HepG2 (cell line): ENCODE data around the gene FAM161A. TPM values are rescaled to one million over a fixed set of nuclear protein-coding genes. Genes with fewer than 3 reads are reported as not detected.

Experiments used
- CEBPB ChIP-seq: IDR thresholded peaks from 2 replicates; pipeline ENCODE4 v1.6.1; 2011; ENCODE audit warnings: low read depth, low read length, improper control_type of control experiment, borderline replicate concordance
- GATAD2A ChIP-seq: IDR thresholded peaks from 2 replicates; pipeline ENCODE4 v1.6.1; 2016
- JDP2 ChIP-seq: sonication (generic); formaldehyde crosslinking; IDR thresholded peaks from 2 replicates; pipeline ENCODE4 v1.8.1; 2022; ENCODE audit warnings: missing genetic modification reagents, borderline replicate concordance
- MEIS2 ChIP-seq: sonication (generic); formaldehyde crosslinking; IDR thresholded peaks from 2 replicates; pipeline ENCODE4 v1.9.0; 2021; ENCODE audit warnings: mild to moderate bottlenecking, missing genetic modification reagents
- MIXL1 ChIP-seq: IDR thresholded peaks from 2 replicates; pipeline ENCODE4 v1.6.1; 2016
- NFAT5 ChIP-seq: sonication (generic); formaldehyde crosslinking; IDR thresholded peaks from 2 replicates; pipeline ENCODE4 v1.4.0; 2020; ENCODE audit warnings: missing genetic modification reagents
- RCOR2 ChIP-seq: IDR thresholded peaks from 2 replicates; pipeline ENCODE4 v1.6.1; 2016; ENCODE audit warnings: missing biosample characterization, missing genetic modification reagents
- REPIN1 ChIP-seq: sonication (generic); formaldehyde crosslinking; IDR thresholded peaks from 2 replicates; pipeline ENCODE4 v1.8.0; 2022; ENCODE audit warnings: missing genetic modification reagents, low read depth, mild to moderate bottlenecking, borderline replicate concordance
- SATB2 ChIP-seq: sonication (generic); formaldehyde crosslinking; IDR thresholded peaks from 2 replicates; pipeline ENCODE4 v1.5.0; 2020; ENCODE audit warnings: missing genetic modification reagents
- SKIL ChIP-seq: sonication (generic); formaldehyde crosslinking; IDR thresholded peaks from 2 replicates; pipeline ENCODE4 v1.8.0; 2022; ENCODE audit warnings: missing genetic modification reagents, mild to moderate bottlenecking, moderate library complexity, borderline replicate concordance
- SMYD3 ChIP-seq: sonication (generic); formaldehyde crosslinking; IDR thresholded peaks from 2 replicates; pipeline ENCODE4 v1.8.1; 2023; ENCODE audit warnings: mild to moderate bottlenecking, missing genetic modification reagents
- SNAI1 ChIP-seq: sonication (generic); formaldehyde crosslinking; IDR thresholded peaks from 2 replicates; pipeline ENCODE4 v1.5.0; 2020; ENCODE audit warnings: mild to moderate bottlenecking, missing genetic modification reagents, borderline replicate concordance
- SRSF4 ChIP-seq: fragments of 200-400 bp; formaldehyde crosslinking; IDR thresholded peaks from one replicate; pipeline ENCODE4 v1.6.1; 2018; ENCODE audit warnings: mild to moderate bottlenecking, low read depth, low read length, moderate library complexity; ENCODE audit not compliant: poor library complexity, severe bottlenecking
- TMF1 ChIP-seq: sonication (generic); formaldehyde crosslinking; IDR thresholded peaks from 2 replicates; pipeline ENCODE4 v1.8.1; 2022; ENCODE audit warnings: low read depth, missing genetic modification reagents
- WIZ ChIP-seq: sonication (generic); formaldehyde crosslinking; IDR thresholded peaks from 2 replicates; pipeline ENCODE4 v1.5.1; 2020; ENCODE audit warnings: mild to moderate bottlenecking, missing genetic modification reagents
- XBP1 ChIP-seq: sonication (generic); formaldehyde crosslinking; IDR thresholded peaks from 2 replicates; pipeline ENCODE4 v1.5.0; 2020; ENCODE audit warnings: missing genetic modification reagents
- YEATS4 ChIP-seq: sonication (generic); formaldehyde crosslinking; IDR thresholded peaks from 2 replicates; pipeline ENCODE4 v1.4.0; 2020; ENCODE audit warnings: missing genetic modification reagents, borderline replicate concordance
- ZBTB44 ChIP-seq: sonication (generic); formaldehyde crosslinking; IDR thresholded peaks from 2 replicates; pipeline ENCODE4 v1.4.0; 2020; ENCODE audit warnings: missing genetic modification reagents
- ZNF160 ChIP-seq: sonication (generic); formaldehyde crosslinking; IDR thresholded peaks from 2 replicates; pipeline ENCODE4 v1.8.0; 2022; ENCODE audit warnings: mild to moderate bottlenecking, inconsistent platforms, missing genetic modification reagents
- ZNF17 ChIP-seq: sonication (generic); formaldehyde crosslinking; IDR thresholded peaks from 2 replicates; pipeline ENCODE4 v1.5.0; 2020; ENCODE audit warnings: mild to moderate bottlenecking, missing genetic modification reagents
- ZNF543 ChIP-seq: sonication (generic); formaldehyde crosslinking; IDR thresholded peaks from 2 replicates; pipeline ENCODE4 v1.4.0; 2020; ENCODE audit warnings: mild to moderate bottlenecking, missing genetic modification reagents
- ZNF672 ChIP-seq: sonication (generic); formaldehyde crosslinking; IDR thresholded peaks from 2 replicates; pipeline ENCODE4 v1.8.1; 2022; ENCODE audit warnings: missing genetic modification reagents
- ZSCAN12 ChIP-seq: sonication (generic); formaldehyde crosslinking; IDR thresholded peaks from 2 replicates; pipeline ENCODE4 v1.9.0; 2021; ENCODE audit warnings: mild to moderate bottlenecking, missing genetic modification reagents
- ZSCAN25 ChIP-seq: sonication (generic); formaldehyde crosslinking; IDR thresholded peaks from 2 replicates; pipeline ENCODE4 v1.8.0; 2022; ENCODE audit warnings: mild to moderate bottlenecking, missing genetic modification reagents
- polyA plus RNA-seq, 8 experiments: library from polyadenylated mRNA; depleted of rRNA in 3 of 8; stranded (reverse) in 7 of 8; unstranded in 1 of 8; fragments of >200 nt; fragmentation: Illumina TruSeq in 4 of 8; extraction: Trizol in 4 of 8; gene quantifications; 2 replicates each; pipeline versions ENCODE4 v1.2.1 to v1.2.3, GENCODE V29; 2011 to 2016; ENCODE audit warnings: low read depth in 4 of 8, missing spikeins in 1 of 8, mixed read lengths in 1 of 8; ENCODE audit not compliant: insufficient read depth in 1 of 8
- total RNA-seq, 5 experiments: library from RNA; depleted of rRNA; stranded (reverse); fragments of >200 nt; fragmentation: Illumina TruSeq; extraction: Trizol; gene quantifications; 2 replicates each; pipeline ENCODE4 v1.2.3, GENCODE V29; 2016; ENCODE audit warnings: low read depth in 1 of 5

The FAM161A gene
- total and polyA plus RNA-seq, 2 of the 13 experiments (the other 11 are each of a cell fraction or from before 2014, with no cell fraction given) = 2.7 to 3.4 TPM

DNA sequence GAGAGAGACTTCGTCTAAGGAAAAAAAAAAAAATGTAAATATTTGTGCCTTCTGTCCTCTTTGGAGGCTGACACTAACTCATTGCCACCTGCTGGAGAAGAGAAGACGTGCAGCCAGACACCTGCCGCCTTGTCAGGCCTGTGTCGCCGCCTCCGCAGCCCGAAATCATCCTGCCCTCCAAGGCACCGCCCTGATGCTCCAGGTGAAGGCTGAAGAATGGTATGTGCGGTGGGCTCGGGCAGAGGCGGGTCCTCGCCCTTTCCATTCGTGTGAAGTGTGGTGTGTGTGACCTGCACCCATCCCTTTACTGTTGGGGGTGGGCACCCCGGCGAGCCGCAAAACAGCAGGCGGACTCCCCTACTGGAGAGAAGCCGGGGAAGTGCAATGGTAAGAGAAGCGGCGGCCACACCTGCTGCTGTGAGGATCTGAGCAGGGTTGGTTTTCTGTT, 60.4 kb downstream of the FAM161A start (continued):
- TF ChIP-seq SKIL (CRISPR knock-in tag) (no peak), JDP2 (CRISPR knock-in tag) (no peak), SNAI1 (CRISPR knock-in tag) (no peak), ZSCAN25 (CRISPR knock-in tag) (no peak), CEBPB (no peak), MEIS2 (CRISPR knock-in tag) (0 out of 2 replicates have a peak, but pooled peaks have one; percentile 55), SMYD3 (CRISPR knock-in tag) (no peak), TMF1 (CRISPR knock-in tag) (no peak), NFAT5 (CRISPR knock-in tag) (no peak), ZBTB44 (CRISPR knock-in tag) (no peak), RCOR2 (CRISPR knock-in tag) (no peak), ZNF543 (no peak), REPIN1 (CRISPR knock-in tag) (0 out of 2 replicates have a peak, but pooled peaks have one; percentile 53), ZNF160 (CRISPR knock-in tag) (no peak), MIXL1 (no peak), XBP1 (CRISPR knock-in tag) (no peak), WIZ (CRISPR knock-in tag) (no peak), SATB2 (no peak), YEATS4 (CRISPR knock-in tag) (no peak), ZNF672 (CRISPR knock-in tag) (no peak), ZSCAN12 (CRISPR knock-in tag) (no peak), ZNF17 (CRISPR knock-in tag) (no peak), SRSF4 (no peak), GATAD2A (CRISPR knock-in tag) (peak; percentile 21; the same call in 1 of the 2 replicates)
